ENCODE measurements around the gene DTNA.
A peak's percentile ranks its signal among the peaks of the same experiment; 100 is the strongest.
"Not testable (repeated sequence)": the region's sequence is repeated elsewhere in the genome, so short reads cannot be mapped to it uniquely, and the experiment has no call there.

The DTNA gene

DNA sequence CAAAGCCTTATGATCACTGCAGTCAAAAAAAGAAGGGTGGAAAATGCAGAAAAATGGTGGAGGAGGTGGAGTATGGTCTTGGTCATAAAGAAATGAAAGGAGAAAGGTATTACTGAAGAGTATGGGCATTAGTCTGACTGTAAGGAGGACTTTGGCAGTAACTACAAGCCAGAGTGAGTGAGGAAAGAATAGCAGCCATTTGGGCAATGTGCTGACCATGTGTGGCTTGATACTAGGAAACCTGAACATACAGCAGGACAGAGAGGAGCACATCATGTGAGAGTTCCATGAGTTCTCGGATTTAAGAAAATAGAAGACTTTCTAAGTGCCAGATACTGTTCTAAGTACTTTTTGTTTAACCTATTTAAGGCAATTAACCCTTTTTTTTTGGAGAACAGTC, 8.5 kb downstream of the DTNA start:
- no peak for DNase-seq (ENCODE audit: low spot score)
- TF ChIP-seq, protein P1, sequence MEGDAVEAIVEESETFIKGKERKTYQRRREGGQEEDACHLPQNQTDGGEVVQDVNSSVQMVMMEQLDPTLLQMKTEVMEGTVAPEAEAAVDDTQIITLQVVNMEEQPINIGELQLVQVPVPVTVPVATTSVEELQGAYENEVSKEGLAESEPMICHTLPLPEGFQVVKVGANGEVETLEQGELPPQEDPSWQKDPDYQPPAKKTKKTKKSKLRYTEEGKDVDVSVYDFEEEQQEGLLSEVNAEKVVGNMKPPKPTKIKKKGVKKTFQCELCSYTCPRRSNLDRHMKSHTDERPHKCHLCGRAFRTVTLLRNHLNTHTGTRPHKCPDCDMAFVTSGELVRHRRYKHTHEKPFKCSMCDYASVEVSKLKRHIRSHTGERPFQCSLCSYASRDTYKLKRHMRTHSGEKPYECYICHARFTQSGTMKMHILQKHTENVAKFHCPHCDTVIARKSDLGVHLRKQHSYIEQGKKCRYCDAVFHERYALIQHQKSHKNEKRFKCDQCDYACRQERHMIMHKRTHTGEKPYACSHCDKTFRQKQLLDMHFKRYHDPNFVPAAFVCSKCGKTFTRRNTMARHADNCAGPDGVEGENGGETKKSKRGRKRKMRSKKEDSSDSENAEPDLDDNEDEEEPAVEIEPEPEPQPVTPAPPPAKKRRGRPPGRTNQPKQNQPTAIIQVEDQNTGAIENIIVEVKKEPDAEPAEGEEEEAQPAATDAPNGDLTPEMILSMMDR (IDR thresholded peaks at IDR 0.05; ENCODE audit: borderline replicate concordance, control extremely low read depth, extremely low read depth, insufficient read depth, missing control alignments) = no peak
- in situ Hi-C loops (cut with MboI; ENCODE audit: low sequenced_read_pairs, unreplicated experiment) = no loop called here

GRCh38 chr18:34720220-34720619, 10.1 kb downstream of the DTNA start:
- in situ Hi-C loops (cut with MboI; ENCODE audit: low sequenced_read_pairs, unreplicated experiment) = no loop called here
- DNase-seq (ENCODE audit: low spot score) = no peak
- TF ChIP-seq, protein P1 (IDR thresholded peaks at IDR 0.05; ENCODE audit: borderline replicate concordance, control extremely low read depth, extremely low read depth, insufficient read depth, missing control alignments) = no peak

- DNase-seq (ENCODE audit: low spot score) = no peak
- in situ Hi-C loops (cut with MboI; ENCODE audit: low sequenced_read_pairs, unreplicated experiment) = no loop called here
- TF ChIP-seq, protein P1 (IDR thresholded peaks at IDR 0.05; ENCODE audit: borderline replicate concordance, control extremely low read depth, extremely low read depth, insufficient read depth, missing control alignments) = no peak
Observed at GRCh38 chr18:34723143-34723542, 13.0 kb downstream of the DTNA start.

DNA sequence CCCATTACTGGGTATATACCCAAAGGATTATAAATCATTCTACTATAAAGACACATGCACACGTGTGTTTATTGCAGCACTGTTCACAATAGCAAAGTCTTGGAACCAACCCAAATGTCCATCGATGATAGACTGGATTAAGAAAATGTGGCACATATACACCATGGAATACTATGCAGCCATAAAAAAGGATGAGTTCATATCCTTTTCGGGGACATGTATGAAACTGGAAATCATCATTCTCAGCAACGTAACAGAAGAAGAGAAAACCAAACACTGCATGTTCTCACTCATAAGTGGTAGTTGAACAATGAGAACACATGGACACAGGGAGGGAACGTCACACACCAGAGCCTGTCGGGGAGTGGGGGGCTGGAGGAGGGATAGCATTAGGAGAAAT, 15.6 kb downstream of the DTNA start:
- DNase-seq (ENCODE audit: low spot score); in situ Hi-C loops (cut with MboI; ENCODE audit: low sequenced_read_pairs, unreplicated experiment): not testable (repeated sequence)

DNA sequence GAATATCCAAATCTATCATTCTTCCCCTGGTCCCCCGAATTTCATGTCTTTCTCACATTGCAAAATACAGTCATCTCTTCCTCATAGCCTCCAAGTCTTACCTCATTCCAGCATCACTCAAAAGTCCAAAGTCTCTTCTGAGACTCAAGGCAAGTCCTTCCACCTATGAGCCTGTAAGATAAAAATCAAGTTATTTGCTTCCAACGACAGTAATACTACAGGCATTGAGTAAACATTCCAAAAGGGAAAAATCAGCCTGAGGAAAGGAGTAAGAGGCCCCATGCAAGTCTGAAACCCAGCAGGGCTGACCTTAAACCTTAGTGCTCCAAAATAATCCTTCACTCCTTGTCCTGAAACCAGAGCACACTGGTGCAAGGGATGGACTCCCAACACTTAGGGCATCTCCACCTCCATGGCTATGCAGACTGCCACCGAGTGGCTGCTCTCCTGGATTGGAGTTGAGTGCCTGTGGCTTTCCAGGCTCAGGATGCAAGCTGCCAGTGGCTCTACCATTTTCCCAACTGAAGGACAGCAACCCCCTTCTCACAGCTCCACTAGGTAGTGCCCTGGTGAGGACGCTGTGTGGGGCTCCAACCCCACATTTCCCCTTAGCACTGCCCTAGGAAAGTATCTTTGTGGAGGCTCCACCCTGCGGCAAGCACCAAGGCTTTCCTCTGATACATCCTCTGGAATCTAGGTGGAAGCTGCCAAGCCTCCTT, 16.3 kb downstream of the DTNA start:
- DNase-seq (ENCODE audit: low spot score) = no peak
- in situ Hi-C loops (cut with MboI; ENCODE audit: low sequenced_read_pairs, unreplicated experiment) = no loop called here
- TF ChIP-seq, protein P1 (IDR thresholded peaks at IDR 0.05; ENCODE audit: borderline replicate concordance, control extremely low read depth, extremely low read depth, insufficient read depth, missing control alignments) = no peak

- TF ChIP-seq, protein P1 (IDR thresholded peaks at IDR 0.05; ENCODE audit: borderline replicate concordance, control extremely low read depth, extremely low read depth, insufficient read depth, missing control alignments) = no peak
- peak; percentile 18 for DNase-seq (ENCODE audit: low spot score)
- in situ Hi-C loops (cut with MboI; ENCODE audit: low sequenced_read_pairs, unreplicated experiment) = no loop called here
Observed at GRCh38 chr18:34729264-34729663, 19.2 kb downstream of the DTNA start.

- TF ChIP-seq, protein P1 (IDR thresholded peaks at IDR 0.05; ENCODE audit: borderline replicate concordance, control extremely low read depth, extremely low read depth, insufficient read depth, missing control alignments) = no peak
- in situ Hi-C loops (cut with MboI; ENCODE audit: low sequenced_read_pairs, unreplicated experiment) = no loop called here
Observed at GRCh38 chr18:34729740-34730355, 19.8 kb downstream of the DTNA start.

More at GRCh38 chr18:34729740-34730355, 19.8 kb downstream of the DTNA start:
- no peak for DNase-seq (ENCODE audit: low spot score)

Measured in GM13976 (cell line).